ENCODE measurements around the gene CSF1R. TPM values are rescaled to one million over a fixed set of nuclear protein-coding genes. Genes with fewer than 3 reads are reported as not detected.

The CSF1R gene
- total RNA-seq, 2 experiments from 2014 or later, result 0.41 to 0.78 TPM

GRCh38 chr5:150020249-150020648 is 66.1 kb downstream of the CSF1R start:
- Mint-ChIP-seq H3K4me3 (no peak overlapping the region), H3K27ac (peak overlapping the region; percentile 38), H3K27me3 (no peaks in the 10 kb centered on the region), H3K36me3 (peaks cover 68% of the 10 kb centered on the region), H3K9me3 (peaks cover 7% of the 10 kb centered on the region), H3K4me1 (ENCODE audit: low read depth) (peaks cover 16% of the 10 kb centered on the region)
- no peak for DNase-seq
- ChIA-PET POLR2A (no interaction called here), CTCF (interaction anchor here (1.2 to 1.3 kb wide), 3 partner anchors 30 to 167 kb away, joined by 3 read pairs; no protein-coding TSS in a partner anchor)
- intact Hi-C loops (cut with micrococcal nuclease), result no loop called here

GRCh38 chr5:150017226-150018005 is 68.9 kb downstream of the CSF1R start:
- peaks cover 25% of the 10 kb centered on the region for H3K4me1 Mint-ChIP-seq (ENCODE audit: low read depth)
- CTCF ChIA-PET, result interaction anchor here (0.7 to 1.4 kb wide), 2 partner anchors 56 to 183 kb away, joined by 3 read pairs; no protein-coding TSS in a partner anchor
- intact Hi-C loops (cut with micrococcal nuclease), result no loop called here
- peaks cover 83% of the 10 kb centered on the region for H3K36me3 Mint-ChIP-seq
- H3K27ac Mint-ChIP-seq, result no peak overlapping the region
- H3K27me3 Mint-ChIP-seq, result no peaks in the 10 kb centered on the region
- H3K9me3 Mint-ChIP-seq, result peaks cover 7% of the 10 kb centered on the region
- DNase-seq, result no peak
- POLR2A ChIA-PET, result no interaction called here
- H3K4me3 Mint-ChIP-seq, result no peak overlapping the region

DNA sequence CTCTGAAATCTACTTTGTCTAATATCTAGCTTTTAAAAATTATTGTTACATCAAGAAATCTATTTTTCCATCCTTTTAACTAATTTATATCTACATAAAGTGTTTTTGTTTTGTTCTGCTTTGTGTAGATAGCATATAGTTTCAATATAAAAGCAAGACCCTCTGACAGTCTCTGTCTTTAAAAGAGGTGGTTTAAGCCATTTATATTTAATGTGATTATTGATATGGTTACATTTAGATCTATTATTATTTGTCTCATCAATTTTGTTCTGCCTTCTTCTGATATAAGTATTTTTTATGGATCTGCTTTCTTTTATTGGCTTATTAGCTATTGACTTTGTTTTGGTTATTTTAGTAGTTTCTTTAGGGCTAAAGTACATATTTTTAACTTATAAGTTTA is 69.8 kb downstream of the CSF1R start:
- peaks cover 81% of the 10 kb centered on the region for H3K36me3 Mint-ChIP-seq
- ChIA-PET POLR2A (no interaction called here), CTCF (interaction anchor here (0.6 to 1.4 kb wide), 2 partner anchors 55 to 429 kb away, joined by 3 to 4 read pairs; no protein-coding TSS in a partner anchor)
- no peaks in the 10 kb centered on the region for H3K27me3 Mint-ChIP-seq
- H3K27ac Mint-ChIP-seq, result no peak overlapping the region
- intact Hi-C loops (cut with micrococcal nuclease), result no loop called here
- H3K4me3 Mint-ChIP-seq, result no peak overlapping the region
- peaks cover 18% of the 10 kb centered on the region for H3K4me1 Mint-ChIP-seq (ENCODE audit: low read depth)
- peaks cover 7% of the 10 kb centered on the region for H3K9me3 Mint-ChIP-seq
- no peak for DNase-seq

DNA sequence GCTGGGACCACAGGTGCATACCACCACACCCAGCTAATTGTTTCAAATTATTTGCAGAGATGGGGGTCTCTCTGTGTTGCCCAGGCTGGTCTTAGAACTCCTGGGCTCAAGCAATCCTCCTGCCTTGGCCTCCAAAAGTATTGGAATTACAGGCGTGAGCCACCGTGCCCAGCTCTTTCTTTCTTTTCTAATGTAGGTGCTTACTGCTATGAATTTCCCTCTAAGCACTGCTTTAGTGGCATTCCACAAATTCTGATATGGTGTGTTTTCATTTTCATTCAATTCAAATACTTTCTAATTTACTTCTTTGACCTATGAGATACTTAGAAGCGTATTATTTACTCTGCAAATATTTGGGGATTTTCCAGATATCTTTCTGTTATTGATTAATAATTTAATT is 70.9 kb downstream of the CSF1R start:
- Mint-ChIP-seq H3K27ac (no peak overlapping the region), H3K4me3 (no peak overlapping the region), H3K27me3 (no peaks in the 10 kb centered on the region), H3K36me3 (peaks cover 80% of the 10 kb centered on the region), H3K4me1 (ENCODE audit: low read depth) (peaks cover 17% of the 10 kb centered on the region), H3K9me3 (peaks cover 7% of the 10 kb centered on the region)
- ChIA-PET POLR2A (no interaction called here), CTCF (no interaction called here)
- intact Hi-C loops (cut with micrococcal nuclease), result no loop called here
- DNase-seq, result no peak

GRCh38 chr5:150014456-150014855 is 71.9 kb downstream of the CSF1R start:
- H3K36me3 Mint-ChIP-seq, result peaks cover 82% of the 10 kb centered on the region
- peak; percentile 30 for DNase-seq
- H3K4me3 Mint-ChIP-seq, result no peak overlapping the region
- H3K4me1 Mint-ChIP-seq (ENCODE audit: low read depth), result peaks cover 13% of the 10 kb centered on the region
- ChIA-PET POLR2A (interaction anchor here (1.0 kb wide), 1 partner anchor 14 kb away, joined by 3 read pairs; the partner anchor contains the start of genes HMGXB3 and TIGD6), CTCF (interaction anchor here (1.3 to 1.8 kb wide), 2 partner anchors 10 to 162 kb away, joined by 3 to 6 read pairs; no protein-coding TSS in a partner anchor)
- H3K27me3 Mint-ChIP-seq, result no peaks in the 10 kb centered on the region
- intact Hi-C loops (cut with micrococcal nuclease), result no loop called here
- H3K27ac Mint-ChIP-seq, result peak overlapping the region; percentile 33
- H3K9me3 Mint-ChIP-seq, result peaks cover 7% of the 10 kb centered on the region

GRCh38 chr5:150013931-150014330 is 72.4 kb downstream of the CSF1R start:
- ChIA-PET CTCF (interaction anchor here (1.3 to 1.8 kb wide), 2 partner anchors 9 to 162 kb away, joined by 3 to 6 read pairs; no protein-coding TSS in a partner anchor), POLR2A (interaction anchor here (1.0 kb wide), 1 partner anchor 14 kb away, joined by 3 read pairs; the partner anchor contains the start of genes HMGXB3 and TIGD6)
- Mint-ChIP-seq H3K36me3 (peaks cover 79% of the 10 kb centered on the region), H3K9me3 (peaks cover 7% of the 10 kb centered on the region), H3K27ac (no peak overlapping the region), H3K4me3 (no peak overlapping the region), H3K27me3 (no peaks in the 10 kb centered on the region), H3K4me1 (ENCODE audit: low read depth) (peaks cover 15% of the 10 kb centered on the region)
- intact Hi-C loops (cut with micrococcal nuclease), result no loop called here
- DNase-seq, result no peak

DNA sequence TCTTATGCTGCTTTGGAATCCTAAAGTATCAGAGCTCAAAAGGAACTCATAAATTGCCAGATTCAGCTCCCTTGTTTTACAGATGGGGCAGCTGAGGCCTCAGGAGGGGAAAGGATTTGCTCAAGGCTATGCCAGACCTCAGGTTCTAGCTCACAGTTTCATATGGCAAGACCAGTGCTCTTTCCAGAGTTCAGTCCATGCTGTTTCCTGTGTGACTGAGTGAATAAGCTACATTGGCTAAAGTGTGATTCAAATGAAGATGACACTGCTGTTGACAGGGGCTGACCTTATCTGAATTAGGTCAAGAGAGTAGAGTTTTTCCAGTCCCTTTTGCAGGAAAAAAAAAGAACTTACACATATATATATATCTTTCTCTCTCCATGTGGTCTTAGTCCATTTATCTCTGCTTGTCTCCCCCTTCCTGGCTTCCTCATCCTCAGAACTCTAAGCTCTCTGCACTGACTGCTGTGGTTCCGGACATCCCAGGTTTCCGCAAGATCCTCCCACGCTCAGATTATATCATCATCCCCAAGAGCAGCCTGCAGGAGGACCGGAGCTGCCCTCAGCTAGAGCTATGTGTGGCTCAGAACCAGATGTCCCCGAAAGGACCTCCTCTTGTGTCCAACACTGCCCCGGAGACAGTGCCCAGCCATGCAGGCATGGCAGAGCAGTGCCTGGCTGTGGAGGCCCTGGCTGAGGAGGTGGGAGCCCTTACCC is 76.5 kb downstream of the CSF1R start:
- peak overlapping the region; percentile 51 for H3K27ac Mint-ChIP-seq
- no peaks in the 10 kb centered on the region for H3K27me3 Mint-ChIP-seq
- peaks cover 21% of the 10 kb centered on the region for H3K4me1 Mint-ChIP-seq (ENCODE audit: low read depth)
- H3K36me3 Mint-ChIP-seq, result peaks cover 60% of the 10 kb centered on the region
- H3K9me3 Mint-ChIP-seq, result no peaks in the 10 kb centered on the region
- DNase-seq, result no peak
- ChIA-PET CTCF (interaction anchor here (0.9 to 2.3 kb wide), 2 partner anchors 10 to 19 kb away, joined by 3 to 7 read pairs; partner anchors contain the start of gene TIGD6), POLR2A (interaction anchor here (0.7 kb wide), 1 partner anchor 9 kb away, joined by 3 read pairs; the partner anchor contains the start of genes HMGXB3 and TIGD6)
- no peak overlapping the region for H3K4me3 Mint-ChIP-seq
- intact Hi-C loops (cut with micrococcal nuclease), result no loop called here

DNA sequence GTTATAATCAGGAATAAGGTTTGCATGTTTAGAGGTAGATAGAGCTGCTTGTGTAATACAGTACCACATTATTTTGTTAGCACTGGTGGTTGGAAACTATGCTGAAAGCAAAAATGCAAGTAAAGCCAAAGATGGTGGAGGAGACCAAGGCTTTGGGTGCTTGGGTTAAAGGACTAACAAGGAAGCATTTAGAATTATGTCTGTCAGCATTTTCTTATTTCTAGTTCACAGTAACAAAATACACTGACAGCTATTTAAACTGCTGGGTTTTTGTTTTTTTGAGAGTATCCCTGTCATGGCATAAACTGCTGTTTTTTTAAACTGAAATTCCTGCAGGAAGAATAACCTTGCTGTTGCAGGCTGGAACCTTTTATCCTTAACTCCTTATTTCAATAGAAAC is 79.3 kb downstream of the CSF1R start:
- Mint-ChIP-seq H3K27ac (no peak overlapping the region), H3K36me3 (peaks cover 42% of the 10 kb centered on the region), H3K4me3 (no peak overlapping the region), H3K9me3 (no peaks in the 10 kb centered on the region), H3K4me1 (ENCODE audit: low read depth) (peaks cover 31% of the 10 kb centered on the region), H3K27me3 (no peaks in the 10 kb centered on the region)
- ChIA-PET CTCF (interaction anchor here (0.9 to 4.5 kb wide), 3 partner anchors 13 to 17 kb away, joined by 3 to 21 read pairs (median 7); no protein-coding TSS in a partner anchor), POLR2A (no interaction called here)
- intact Hi-C loops (cut with micrococcal nuclease), result no loop called here
- DNase-seq, result no peak

GRCh38 chr5:150006318-150006717 is 80.0 kb downstream of the CSF1R start:
- peaks cover 37% of the 10 kb centered on the region for H3K4me1 Mint-ChIP-seq (ENCODE audit: low read depth)
- ChIA-PET POLR2A (no interaction called here), CTCF (interaction anchor here (0.7 to 4.5 kb wide), 5 partner anchors 12 to 172 kb away, joined by 3 to 21 read pairs (median 6); no protein-coding TSS in a partner anchor)
- no peak overlapping the region for H3K4me3 Mint-ChIP-seq
- no peak for DNase-seq
- no peak overlapping the region for H3K27ac Mint-ChIP-seq
- peaks cover 41% of the 10 kb centered on the region for H3K36me3 Mint-ChIP-seq
- no peaks in the 10 kb centered on the region for H3K27me3 Mint-ChIP-seq
- no peaks in the 10 kb centered on the region for H3K9me3 Mint-ChIP-seq
- intact Hi-C loops (cut with micrococcal nuclease), result no loop called here

Other genes starting within 250 kb of the CSF1R start
- gene PDE6A, start 141.8 kb downstream of the CSF1R start, total RNA-seq, result not detected
- 1 to 10 TPM; 5.9 to 6.2 TPM for gene SLC26A2, start 125.8 kb downstream of the CSF1R start, total RNA-seq
- 1 to 10 TPM; 2.5 to 2.6 TPM for gene TIGD6, start 85.9 kb downstream of the CSF1R start, total RNA-seq
- gene HMGXB3, start 85.8 kb downstream of the CSF1R start, total RNA-seq, result 10 to 100 TPM; 29.4 to 31.3 TPM
- under 1 TPM; 0.21 to 0.34 TPM for gene PDGFRB, start 69.3 kb upstream of the CSF1R start, total RNA-seq
- gene CDX1, start 80.2 kb upstream of the CSF1R start, total RNA-seq, result not detected
- gene SLC6A7, start 103.5 kb upstream of the CSF1R start, total RNA-seq, result not detected
- not detected for gene CAMK2A, start 203.2 kb upstream of the CSF1R start, total RNA-seq
- not detected for gene ARSI, start 216.4 kb upstream of the CSF1R start, total RNA-seq